ENCODE measurements around the gene TSPEAR.

GRCh38 chr21:44527156-44527982 lies 184.0 kb downstream of the TSPEAR start:
- TF ChIP-seq POLR2A (IDR thresholded peaks at IDR 0.05; ENCODE audit: low read depth, low read length) (no peak), POLR2AphosphoS5 (IDR thresholded peaks at IDR 0.05; ENCODE audit: low read depth, low read length) (no peak)
